SH-SY5Y (cell line): ENCODE measurements around the gene MZB1.

ENCODE experiments used
- GATA2 ChIP-seq: IDR thresholded peaks from 2 replicates; pipeline ENCODE4 v1.6.1; 2011; ENCODE audit warnings: mild to moderate bottlenecking, low read depth, low read length
- GATA3 ChIP-seq: IDR thresholded peaks from 2 replicates; pipeline ENCODE4 v1.6.1; 2011; ENCODE audit warnings: low read depth, mild to moderate bottlenecking, low read length, moderate library complexity

GRCh38 chr5:139383275-139383992 lies 6.3 kb downstream of the MZB1 start, which contains the start of gene SLC23A1:
- TF ChIP-seq GATA3: no peak
- no peak for TF ChIP-seq GATA2
